ENCODE measurements around the gene RADIL.

The RADIL gene

GRCh38 chr7:4775250-4775847 is 108.2 kb downstream of the RADIL start, which contains the start of gene AP5Z1:
Gene AP5Z1 (plus strand): TSS chr7:4775623. CDS start chr7:4775716, 93 bp downstream.
- peak; percentile 97 for DNase-seq (ENCODE audit: low spot score)

- DNase-seq (ENCODE audit: low spot score), result peak; percentile 65
Observed at GRCh38 chr7:4774658-4775249, 108.8 kb downstream of the RADIL start.

- no peak for DNase-seq (ENCODE audit: low spot score)
Observed at GRCh38 chr7:4774007-4774406, 109.5 kb downstream of the RADIL start.

GRCh38 chr7:4772306-4772705 is 111.2 kb downstream of the RADIL start:
- no peak for DNase-seq (ENCODE audit: low spot score)

- no peak for DNase-seq (ENCODE audit: low spot score)
Observed at GRCh38 chr7:4771737-4772136, 111.8 kb downstream of the RADIL start.

- DNase-seq (ENCODE audit: low spot score), result no peak
Observed at GRCh38 chr7:4770886-4771285, 112.6 kb downstream of the RADIL start.

GRCh38 chr7:4769761-4770160 is 113.8 kb downstream of the RADIL start:
- no peak for DNase-seq (ENCODE audit: low spot score)

GRCh38 chr7:4768597-4769569 is 114.6 kb downstream of the RADIL start:
- DNase-seq (ENCODE audit: low spot score), result no peak

GRCh38 chr7:4766666-4767519 is 116.6 kb downstream of the RADIL start:
- DNase-seq (ENCODE audit: low spot score), result no peak

- no peak for DNase-seq (ENCODE audit: low spot score)
Observed at GRCh38 chr7:4765776-4766490, 117.6 kb downstream of the RADIL start.

GRCh38 chr7:4764402-4765007 is 119.0 kb downstream of the RADIL start:
- no peak for DNase-seq (ENCODE audit: low spot score)

- DNase-seq (ENCODE audit: low spot score), result no peak
Observed at GRCh38 chr7:4763794-4764185, 119.7 kb downstream of the RADIL start.

GRCh38 chr7:4763091-4763793 is 120.3 kb downstream of the RADIL start:
- no peak for DNase-seq (ENCODE audit: low spot score)

- DNase-seq (ENCODE audit: low spot score), result no peak
Observed at GRCh38 chr7:4762121-4763055, 121.1 kb downstream of the RADIL start.

- no peak for DNase-seq (ENCODE audit: low spot score)
Observed at GRCh38 chr7:4760952-4761351, 122.6 kb downstream of the RADIL start.

- no peak for DNase-seq (ENCODE audit: low spot score)
Observed at GRCh38 chr7:4759211-4759610, 124.3 kb downstream of the RADIL start.

GRCh38 chr7:4758791-4759190 is 124.7 kb downstream of the RADIL start:
- no peak for DNase-seq (ENCODE audit: low spot score)

- no peak for DNase-seq (ENCODE audit: low spot score)
Observed at GRCh38 chr7:4758111-4758510, 125.4 kb downstream of the RADIL start.

GRCh38 chr7:4755045-4755444 is 128.5 kb downstream of the RADIL start:
- no peak for DNase-seq (ENCODE audit: low spot score)
